ENCODE measurements around the gene RILPL2. TPM values are rescaled to one million over a fixed set of nuclear protein-coding genes. Genes with fewer than 3 reads are reported as not detected.

Gene RILPL2, protein sequence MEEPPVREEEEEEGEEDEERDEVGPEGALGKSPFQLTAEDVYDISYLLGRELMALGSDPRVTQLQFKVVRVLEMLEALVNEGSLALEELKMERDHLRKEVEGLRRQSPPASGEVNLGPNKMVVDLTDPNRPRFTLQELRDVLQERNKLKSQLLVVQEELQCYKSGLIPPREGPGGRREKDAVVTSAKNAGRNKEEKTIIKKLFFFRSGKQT
- total RNA-seq (2014; rRNA removed; shearing (Covaris generic)) (0.58 and 1.4 TPM in 2 replicates), polyA plus RNA-seq (2016; fragmentation: Nextera tagmentation; extraction: Ambion mirVana) (1.8 and 2.0 TPM in 2 replicates)
- long read RNA-seq, full-length matches to known transcripts: 7 of 7 reads
- long read RNA-seq, partial matches to known transcripts: 0 of 7 reads
- long read RNA-seq, other reads (novel, unspliced or antisense): 0 of 7 reads

DNA sequence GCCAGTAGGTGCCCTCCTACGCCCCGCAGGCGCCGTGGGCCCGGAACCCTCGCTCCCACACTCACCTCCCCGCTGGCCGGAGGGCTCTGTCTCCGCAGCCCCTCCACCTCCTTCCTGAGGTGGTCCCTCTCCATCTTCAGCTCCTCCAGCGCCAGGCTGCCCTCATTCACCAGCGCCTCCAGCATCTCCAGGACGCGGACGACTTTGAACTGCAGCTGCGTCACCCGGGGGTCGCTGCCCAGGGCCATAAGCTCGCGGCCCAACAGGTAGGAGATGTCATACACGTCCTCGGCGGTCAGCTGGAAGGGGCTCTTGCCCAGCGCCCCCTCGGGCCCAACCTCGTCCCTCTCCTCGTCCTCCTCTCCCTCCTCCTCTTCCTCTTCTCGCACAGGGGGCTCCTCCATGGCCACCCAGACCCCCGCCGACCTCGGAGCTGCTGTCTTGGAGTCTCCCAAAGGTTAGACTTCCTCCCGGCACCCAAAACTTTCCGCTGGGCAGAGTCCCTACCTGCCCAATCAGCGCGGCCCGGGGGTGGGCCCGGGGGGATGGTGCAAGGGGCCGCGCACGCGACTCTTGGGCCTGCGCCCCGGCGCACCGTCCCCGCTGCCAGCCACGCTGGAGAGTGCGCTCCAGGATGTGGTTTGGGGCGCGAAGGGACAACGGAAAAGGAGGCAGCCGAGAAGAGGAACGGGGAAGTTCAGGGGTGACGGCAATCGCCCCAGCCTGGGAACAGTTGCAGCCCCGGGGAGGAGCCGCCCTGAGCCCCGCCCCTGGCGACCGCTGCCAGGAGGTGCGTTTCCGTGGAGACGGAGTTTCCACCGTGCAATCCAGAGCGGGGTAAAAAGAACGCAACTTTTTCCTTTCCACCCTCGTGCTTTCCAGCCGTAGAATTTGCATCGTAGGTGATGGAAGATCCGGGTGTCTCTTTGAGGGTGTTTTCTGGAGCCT is at the start of gene RILPL2:
Gene RILPL2 (minus strand): TSS at position 668 of the 948 bp plus-strand sequence. CDS start 264 bp downstream, at position 404.
- H3K27me3 ChIP-seq (ENCODE audit: insufficient read depth): peaks cover 24% of the 10 kb centered on the region
- peak; percentile 84 for DNase-seq (ENCODE audit: low spot score)
- peak within 1 kb of the TSS; percentile 92 for H3K4me2 ChIP-seq
- H3K36me3 ChIP-seq (ENCODE audit: insufficient read depth): no peaks in the 10 kb centered on the region
- no peaks in the 10 kb centered on the region for H3K79me2 ChIP-seq (replicated peaks; ENCODE audit: insufficient read depth)
- no peaks in the 10 kb centered on the region for H3K36me3 Mint-ChIP-seq (ENCODE audit: low read depth)
- H3K9me2 ChIP-seq (ENCODE audit: insufficient read depth): no peaks in the 10 kb centered on the region
- H3F3A ChIP-seq (replicated peaks; ENCODE audit: low read depth): peaks cover 5% of the 10 kb centered on the region
- H3K4me3 ChIP-seq: peak within 1 kb of the TSS; percentile 90
- no peak within 1 kb of the TSS for H3K27ac Mint-ChIP-seq
- H3K4me1 ChIP-seq (ENCODE audit: insufficient read depth): no peaks in the 10 kb centered on the region
- ATAC-seq: peak; percentile 92
- peak; percentile 55 for TF ChIP-seq POLR2AphosphoS5 (IDR thresholded peaks at IDR 0.05; ENCODE audit: low read depth)
- TF ChIP-seq, protein P1, sequence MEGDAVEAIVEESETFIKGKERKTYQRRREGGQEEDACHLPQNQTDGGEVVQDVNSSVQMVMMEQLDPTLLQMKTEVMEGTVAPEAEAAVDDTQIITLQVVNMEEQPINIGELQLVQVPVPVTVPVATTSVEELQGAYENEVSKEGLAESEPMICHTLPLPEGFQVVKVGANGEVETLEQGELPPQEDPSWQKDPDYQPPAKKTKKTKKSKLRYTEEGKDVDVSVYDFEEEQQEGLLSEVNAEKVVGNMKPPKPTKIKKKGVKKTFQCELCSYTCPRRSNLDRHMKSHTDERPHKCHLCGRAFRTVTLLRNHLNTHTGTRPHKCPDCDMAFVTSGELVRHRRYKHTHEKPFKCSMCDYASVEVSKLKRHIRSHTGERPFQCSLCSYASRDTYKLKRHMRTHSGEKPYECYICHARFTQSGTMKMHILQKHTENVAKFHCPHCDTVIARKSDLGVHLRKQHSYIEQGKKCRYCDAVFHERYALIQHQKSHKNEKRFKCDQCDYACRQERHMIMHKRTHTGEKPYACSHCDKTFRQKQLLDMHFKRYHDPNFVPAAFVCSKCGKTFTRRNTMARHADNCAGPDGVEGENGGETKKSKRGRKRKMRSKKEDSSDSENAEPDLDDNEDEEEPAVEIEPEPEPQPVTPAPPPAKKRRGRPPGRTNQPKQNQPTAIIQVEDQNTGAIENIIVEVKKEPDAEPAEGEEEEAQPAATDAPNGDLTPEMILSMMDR (conservative IDR thresholded peaks at IDR 0.05; ENCODE audit: low read depth in 2 of 2): 0 out of 4 replicates have a peak, but pooled peaks of 1 of the 2 experiments have one; percentile 4
- TF ChIP-seq, protein P2, sequence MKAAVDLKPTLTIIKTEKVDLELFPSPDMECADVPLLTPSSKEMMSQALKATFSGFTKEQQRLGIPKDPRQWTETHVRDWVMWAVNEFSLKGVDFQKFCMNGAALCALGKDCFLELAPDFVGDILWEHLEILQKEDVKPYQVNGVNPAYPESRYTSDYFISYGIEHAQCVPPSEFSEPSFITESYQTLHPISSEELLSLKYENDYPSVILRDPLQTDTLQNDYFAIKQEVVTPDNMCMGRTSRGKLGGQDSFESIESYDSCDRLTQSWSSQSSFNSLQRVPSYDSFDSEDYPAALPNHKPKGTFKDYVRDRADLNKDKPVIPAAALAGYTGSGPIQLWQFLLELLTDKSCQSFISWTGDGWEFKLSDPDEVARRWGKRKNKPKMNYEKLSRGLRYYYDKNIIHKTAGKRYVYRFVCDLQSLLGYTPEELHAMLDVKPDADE (IDR thresholded peaks at IDR 0.05): no peak
- peak within 1 kb of the TSS; percentile 99 for H2AFZ ChIP-seq
- peak within 1 kb of the TSS; percentile 91 for H3K4me3 Mint-ChIP-seq
- no peaks in the 10 kb centered on the region for H3K9me3 Mint-ChIP-seq
- no peak within 1 kb of the TSS for H3K27ac ChIP-seq (ENCODE audit: low read depth)
- no peaks in the 10 kb centered on the region; the same call in 2 of the 3 replicates for H3K4me1 Mint-ChIP-seq
- peaks cover 31% of the 10 kb centered on the region for H3K27me3 Mint-ChIP-seq (ENCODE audit: insufficient read depth, low read depth, poor library complexity)
- no peaks in the 10 kb centered on the region; the same call in 1 of the 2 replicates for H4K20me1 ChIP-seq (replicated peaks; ENCODE audit: insufficient read depth)

DNA sequence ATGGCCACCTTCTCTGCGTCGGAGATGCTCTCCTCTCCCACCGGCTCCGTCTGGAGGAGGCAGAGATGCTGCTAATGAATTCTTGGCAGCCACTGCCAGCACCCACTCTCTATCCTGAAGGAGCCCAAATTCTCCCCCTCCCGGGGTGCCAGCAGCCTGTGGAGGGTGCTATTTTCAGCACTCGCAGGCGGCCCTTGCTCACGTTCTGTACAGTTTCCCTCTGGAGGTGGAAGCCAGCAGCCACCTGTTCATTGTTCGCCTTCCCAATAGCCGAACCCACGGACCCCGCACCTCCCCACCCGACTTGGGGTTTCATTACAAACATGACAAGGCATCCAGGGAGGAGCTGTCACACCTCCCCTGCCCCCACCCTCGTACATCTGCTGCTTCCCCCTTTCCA is 49.3 kb upstream of the RILPL2 start:
- no peak overlapping the region for H2AFZ ChIP-seq
- TF ChIP-seq JUNB (IDR thresholded peaks at IDR 0.05; ENCODE audit: unreplicated experiment): no peak
- H3K4me1 ChIP-seq (ENCODE audit: insufficient read depth): no peaks in the 10 kb centered on the region
- no peak overlapping the region for H3K4me3 ChIP-seq
- no peaks in the 10 kb centered on the region for H3K27me3 ChIP-seq (ENCODE audit: insufficient read depth)
- H3K79me2 ChIP-seq (replicated peaks; ENCODE audit: insufficient read depth): no peaks in the 10 kb centered on the region
- no peaks in the 10 kb centered on the region for H3K9me2 ChIP-seq (ENCODE audit: insufficient read depth)
- no peak overlapping the region for H3K4me2 ChIP-seq
- H3K27ac ChIP-seq (ENCODE audit: low read depth): no peak overlapping the region
- Mint-ChIP-seq H3K36me3 (ENCODE audit: low read depth) (no peaks in the 10 kb centered on the region; the same call in 2 of the 3 replicates), H3K27me3 (ENCODE audit: insufficient read depth, low read depth, poor library complexity) (peaks cover 16% of the 10 kb centered on the region), H3K4me1 (peaks cover 7% of the 10 kb centered on the region), H3K27ac (no peak overlapping the region), H3K9me3 (no peaks in the 10 kb centered on the region), H3K4me3 (no peak overlapping the region)
- no peaks in the 10 kb centered on the region for H4K20me1 ChIP-seq (replicated peaks; ENCODE audit: insufficient read depth)
- ATAC-seq: no peak
- H3F3A ChIP-seq (replicated peaks; ENCODE audit: low read depth): no peaks in the 10 kb centered on the region
- no peaks in the 10 kb centered on the region for H3K36me3 ChIP-seq (ENCODE audit: insufficient read depth)
- no peak for DNase-seq (ENCODE audit: low spot score)

Measured in GM23338 (cell line).